Aortic smooth muscle cell (primary cell): ENCODE data around the gene GOT1. TPM values are rescaled to one million over a fixed set of nuclear protein-coding genes. Genes with fewer than 3 reads are reported as not detected.

Experiments
- total RNA-seq: library from RNA; depleted of rRNA; stranded (reverse); fragments of >200 nt; gene quantifications from 2 replicates; pipeline ENCODE4 v1.2.3, GENCODE V29; 2014

The GOT1 gene
- total RNA-seq, result 20.0 and 21.7 TPM in 2 replicates

DNA sequence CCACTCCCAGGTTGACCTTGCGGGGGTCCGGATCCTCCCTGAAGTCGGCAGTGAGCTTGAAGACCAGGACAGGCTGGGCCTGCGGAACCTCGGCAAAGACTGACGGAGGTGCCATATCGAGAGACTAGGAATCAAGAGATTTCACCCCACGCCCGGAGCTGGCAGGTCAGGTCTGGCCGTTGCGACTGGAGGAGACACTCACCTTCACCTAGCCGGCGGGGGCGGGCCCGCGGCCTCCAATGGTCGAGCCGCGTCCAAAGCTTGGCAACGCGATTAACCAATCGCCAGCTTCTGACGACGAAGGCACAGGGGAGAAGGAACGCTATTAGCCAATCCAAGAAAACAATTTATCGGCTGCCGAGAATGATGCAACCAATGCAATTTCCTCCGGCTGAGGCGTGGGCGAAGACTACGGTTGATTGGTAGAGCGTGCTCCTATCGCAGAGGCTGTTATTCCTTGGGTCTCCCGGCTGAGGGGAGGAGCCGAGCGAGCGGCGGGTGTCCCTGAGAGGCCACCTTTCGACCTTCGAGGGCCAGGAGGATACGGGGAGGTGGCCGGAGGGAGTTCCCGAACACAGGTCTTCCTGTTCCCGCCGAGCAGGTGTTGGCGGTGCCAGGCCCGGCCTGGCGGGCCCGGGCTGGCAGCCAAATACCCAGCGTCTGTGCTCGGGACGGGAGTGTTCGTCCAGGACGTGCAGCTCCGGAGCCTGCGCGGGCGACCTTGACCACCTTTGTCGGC lies at the start of gene GOT1:
GOT1 (minus strand) TSS at position 174 of the 739 bp plus-strand sequence; CDS start at position 115, 59 bp downstream.

Other genes starting within 250 kb of the GOT1 start
- gene HPSE2, start 194.8 kb downstream of the GOT1 start, total RNA-seq, result not detected in 2 replicates
- gene CNNM1, start 101.3 kb downstream of the GOT1 start, total RNA-seq, result under 0.01 TPM in 1 of 2 replicates, not detected in the other
- gene NKX2-3, start 102.3 kb upstream of the GOT1 start, total RNA-seq, result not detected in 2 replicates
- 15.9 and 17.0 TPM in 2 replicates for gene SLC25A28, start 189.8 kb upstream of the GOT1 start, total RNA-seq
- gene ENTPD7, start 228.9 kb upstream of the GOT1 start, total RNA-seq, result 10.4 and 13.2 TPM in 2 replicates